RWPE1 (cell line): ENCODE data around the gene USH1C.

ENCODE experiments used
- CTCF ChIA-PET: fragments of 350-600 bp; sonication (Branson Sonifier 250); formaldehyde crosslinking; extraction: SDS; loops from one replicate; lab custom pipeline; 2021; lab: Yijun Ruan, JAX
- POLR2A ChIA-PET: fragments of 400-600 bp; formaldehyde crosslinking; extraction: SDS; loops from one replicate; lab custom pipeline; 2020; ENCODE audit warnings: antibody characterized with exemption; ENCODE audit not compliant: low non-redundant PET; lab: Yijun Ruan, JAX
- DNase-seq: peaks from one replicate; pipeline ENCODE4 v3.0.0; 2012; ENCODE audit warnings: low spot score
- H3K27ac ChIP-seq: fragments of 450-650 bp; 2 replicates; pipeline ENCODE4 v1.5.1; 2017
- TF ChIP-seq, protein P1 (sequence below): fragments of 450-650 bp; conservative IDR thresholded peaks from 2 replicates; pipeline ENCODE4 v1.5.1; 2017; ENCODE audit warnings: low read depth, mild to moderate bottlenecking

Gene USH1C

GRCh38 chr11:17508791-17509190 is 35.4 kb downstream of the USH1C start:
- H3K27ac ChIP-seq = no peak overlapping the region
- ChIA-PET CTCF (no interaction called here), POLR2A (no interaction called here)
- no peak for DNase-seq
- TF ChIP-seq, protein P1, sequence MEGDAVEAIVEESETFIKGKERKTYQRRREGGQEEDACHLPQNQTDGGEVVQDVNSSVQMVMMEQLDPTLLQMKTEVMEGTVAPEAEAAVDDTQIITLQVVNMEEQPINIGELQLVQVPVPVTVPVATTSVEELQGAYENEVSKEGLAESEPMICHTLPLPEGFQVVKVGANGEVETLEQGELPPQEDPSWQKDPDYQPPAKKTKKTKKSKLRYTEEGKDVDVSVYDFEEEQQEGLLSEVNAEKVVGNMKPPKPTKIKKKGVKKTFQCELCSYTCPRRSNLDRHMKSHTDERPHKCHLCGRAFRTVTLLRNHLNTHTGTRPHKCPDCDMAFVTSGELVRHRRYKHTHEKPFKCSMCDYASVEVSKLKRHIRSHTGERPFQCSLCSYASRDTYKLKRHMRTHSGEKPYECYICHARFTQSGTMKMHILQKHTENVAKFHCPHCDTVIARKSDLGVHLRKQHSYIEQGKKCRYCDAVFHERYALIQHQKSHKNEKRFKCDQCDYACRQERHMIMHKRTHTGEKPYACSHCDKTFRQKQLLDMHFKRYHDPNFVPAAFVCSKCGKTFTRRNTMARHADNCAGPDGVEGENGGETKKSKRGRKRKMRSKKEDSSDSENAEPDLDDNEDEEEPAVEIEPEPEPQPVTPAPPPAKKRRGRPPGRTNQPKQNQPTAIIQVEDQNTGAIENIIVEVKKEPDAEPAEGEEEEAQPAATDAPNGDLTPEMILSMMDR = no peak

- POLR2A ChIA-PET = no interaction called here
- TF ChIP-seq, protein P1 = no peak
- H3K27ac ChIP-seq = no peak overlapping the region
- CTCF ChIA-PET = interaction anchor here (0.8 to 0.9 kb wide), 2 partner anchors 20 to 124 kb away, joined by 3 read pairs; no protein-coding TSS in a partner anchor
- no peak for DNase-seq
Measured at GRCh38 chr11:17508306-17508705, 35.9 kb downstream of the USH1C start.

GRCh38 chr11:17507773-17508172 is 36.4 kb downstream of the USH1C start:
- no peak overlapping the region for H3K27ac ChIP-seq
- no peak for DNase-seq
- ChIA-PET CTCF (interaction anchor here (0.8 to 2.1 kb wide), 4 partner anchors 20 to 278 kb away, joined by 3 to 6 read pairs (median 3); no protein-coding TSS in a partner anchor), POLR2A (no interaction called here)
- TF ChIP-seq, protein P1 = no peak

DNA sequence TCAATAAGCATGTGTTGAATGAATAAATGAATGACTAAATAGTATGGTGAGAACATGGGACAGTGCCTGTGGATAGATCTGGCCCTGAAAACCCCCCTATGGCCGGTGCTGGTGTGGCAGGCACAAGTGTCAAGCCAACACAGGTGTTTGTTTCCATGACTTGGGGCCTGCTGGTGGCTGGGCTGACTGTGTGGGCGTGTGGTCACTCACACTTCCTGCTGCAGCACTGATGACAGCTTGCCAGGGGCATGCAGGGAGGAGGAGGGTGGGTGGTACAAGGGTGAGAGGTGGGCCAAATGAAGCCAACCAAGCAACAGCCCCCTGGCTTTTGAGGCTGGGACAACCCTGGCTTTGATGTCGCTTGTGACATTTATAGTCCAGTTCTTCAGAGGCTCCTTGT is 37.3 kb downstream of the USH1C start:
- no peak for DNase-seq
- TF ChIP-seq, protein P1 = no peak
- no peak overlapping the region for H3K27ac ChIP-seq
- ChIA-PET POLR2A (no interaction called here), CTCF (interaction anchor here (1.3 to 4.9 kb wide), 3 partner anchors 120 to 277 kb away, joined by 3 to 41 read pairs (median 6); no protein-coding TSS in a partner anchor)

GRCh38 chr11:17506314-17506713 is 37.9 kb downstream of the USH1C start:
- no peak for DNase-seq
- H3K27ac ChIP-seq = no peak overlapping the region
- CTCF ChIA-PET = interaction anchor here (1.3 to 4.9 kb wide), 3 partner anchors 119 to 276 kb away, joined by 3 to 41 read pairs (median 6); no protein-coding TSS in a partner anchor
- TF ChIP-seq, protein P1 = no peak
- POLR2A ChIA-PET = no interaction called here

DNA sequence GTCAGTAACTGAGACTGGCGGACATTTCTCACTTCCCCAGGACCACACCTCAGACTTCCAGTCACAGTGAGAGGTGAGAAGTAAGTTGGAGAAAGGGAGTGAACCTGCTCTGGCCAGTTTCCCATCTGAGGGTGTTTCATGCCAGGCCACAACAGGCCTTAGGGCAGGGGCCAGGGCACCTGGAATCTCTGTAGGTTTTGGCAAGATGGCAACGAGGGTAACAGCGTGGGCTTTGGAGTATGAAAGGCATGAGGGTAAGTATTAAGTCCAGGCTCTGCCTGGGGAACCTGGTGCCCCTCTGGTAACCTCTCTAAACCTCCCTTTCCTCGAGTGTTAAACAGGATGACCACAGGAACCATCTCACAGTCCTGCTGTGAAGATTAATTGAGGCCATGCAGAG is 39.1 kb downstream of the USH1C start:
- ChIA-PET CTCF (interaction anchor here (0.6 to 4.9 kb wide), 6 partner anchors 7 to 152 kb away, joined by 3 to 41 read pairs (median 4); no protein-coding TSS in a partner anchor), POLR2A (no interaction called here)
- DNase-seq = no peak
- no peak overlapping the region for H3K27ac ChIP-seq
- TF ChIP-seq, protein P1 = no peak
